Neural cell (in vitro differentiated cells): ENCODE data around the gene SNX33.

Experiments
- CTCF ChIP-seq: fragments of 450-650 bp; IDR thresholded peaks from 2 replicates; pipeline ENCODE4 v1.5.1; 2014; ENCODE audit warnings: antibody characterized with exemption, mild to moderate bottlenecking, moderate library complexity; ENCODE audit not compliant: poor library complexity, severe bottlenecking
- EP300 ChIP-seq: fragments of 450-650 bp; conservative IDR thresholded peaks from 2 replicates; pipeline ENCODE4 v1.6.1; 2014; ENCODE audit warnings: antibody characterized with exemption, mild to moderate bottlenecking, moderate library complexity; ENCODE audit not compliant: poor library complexity, severe bottlenecking
- POLR2AphosphoS5 ChIP-seq: IDR thresholded peaks from 2 replicates; pipeline ENCODE4 v1.6.1; 2012
- SMC3 ChIP-seq: fragments of 450-650 bp; conservative IDR thresholded peaks from 2 replicates; pipeline ENCODE4 v1.6.1; 2014; ENCODE audit warnings: antibody characterized with exemption, mild to moderate bottlenecking, moderate library complexity; ENCODE audit not compliant: poor library complexity

DNA sequence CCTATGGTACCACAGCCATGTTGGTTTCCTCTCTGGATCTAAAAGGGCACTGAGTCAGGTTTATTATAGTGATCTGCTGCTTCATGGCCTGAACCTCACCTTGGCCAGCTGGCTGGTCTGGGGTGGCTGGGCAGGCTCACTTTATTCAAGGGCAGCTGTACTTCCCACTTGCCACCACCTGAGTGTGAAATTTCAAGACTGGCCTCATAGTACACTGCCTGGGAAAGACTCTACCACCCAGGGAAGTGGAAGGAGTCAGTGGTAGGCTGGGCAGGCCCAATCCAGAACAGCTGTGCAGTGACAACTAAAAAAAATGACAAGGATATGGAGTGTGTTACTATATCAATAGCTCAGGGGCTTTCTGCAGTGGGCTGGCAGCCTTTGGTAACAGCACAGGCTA lies 30.9 kb upstream of the SNX33 start:
- TF ChIP-seq CTCF, result no peak
- no peak for TF ChIP-seq POLR2AphosphoS5
- no peak for TF ChIP-seq SMC3
- TF ChIP-seq EP300, result no peak
